Testis (tissue), 2 donors: ENCODE results near the gene KLHL40.

ENCODE experiments used
- POLR2A ChIP-seq: fragments of 450-650 bp; IDR thresholded peaks from one replicate; pipeline ENCODE4 v1.6.1; 2017; ENCODE audit warnings: antibody characterized with exemption, mild to moderate bottlenecking, moderate library complexity
- TF ChIP-seq, protein P1 (sequence below), 3 experiments: fragments of 450-650 bp in 2 of 3; fragments of 200-600 bp in 1 of 3; sonication (generic) in 1 of 3; IDR thresholded peaks; one replicate each; pipeline ENCODE4 v1.5.1; 2016 to 2019; ENCODE audit warnings: antibody characterized with exemption in 3 of 3, mild to moderate bottlenecking in 2 of 3, moderate library complexity in 1 of 3

DNA sequence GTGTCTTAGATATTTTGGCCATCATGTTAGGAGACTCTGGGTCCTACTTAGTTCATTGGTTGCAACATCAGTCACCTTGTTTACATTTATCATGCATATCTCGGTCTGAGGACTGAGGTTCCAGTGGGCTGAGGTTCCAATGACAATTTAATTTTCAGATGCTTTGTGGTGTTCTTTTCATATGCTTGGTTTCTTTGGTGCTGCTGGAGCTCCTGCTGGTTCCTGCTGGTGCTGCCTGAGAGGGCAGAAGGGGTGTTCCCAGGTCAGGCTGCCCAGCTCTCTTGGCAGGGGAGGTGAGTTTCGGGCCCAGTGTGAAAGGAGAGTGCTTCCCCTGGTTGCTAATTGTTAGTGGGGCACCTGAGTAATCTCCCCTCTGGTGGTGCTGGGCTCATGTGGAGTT is 6.9 kb upstream of the KLHL40 start:
- TF ChIP-seq, protein P1, sequence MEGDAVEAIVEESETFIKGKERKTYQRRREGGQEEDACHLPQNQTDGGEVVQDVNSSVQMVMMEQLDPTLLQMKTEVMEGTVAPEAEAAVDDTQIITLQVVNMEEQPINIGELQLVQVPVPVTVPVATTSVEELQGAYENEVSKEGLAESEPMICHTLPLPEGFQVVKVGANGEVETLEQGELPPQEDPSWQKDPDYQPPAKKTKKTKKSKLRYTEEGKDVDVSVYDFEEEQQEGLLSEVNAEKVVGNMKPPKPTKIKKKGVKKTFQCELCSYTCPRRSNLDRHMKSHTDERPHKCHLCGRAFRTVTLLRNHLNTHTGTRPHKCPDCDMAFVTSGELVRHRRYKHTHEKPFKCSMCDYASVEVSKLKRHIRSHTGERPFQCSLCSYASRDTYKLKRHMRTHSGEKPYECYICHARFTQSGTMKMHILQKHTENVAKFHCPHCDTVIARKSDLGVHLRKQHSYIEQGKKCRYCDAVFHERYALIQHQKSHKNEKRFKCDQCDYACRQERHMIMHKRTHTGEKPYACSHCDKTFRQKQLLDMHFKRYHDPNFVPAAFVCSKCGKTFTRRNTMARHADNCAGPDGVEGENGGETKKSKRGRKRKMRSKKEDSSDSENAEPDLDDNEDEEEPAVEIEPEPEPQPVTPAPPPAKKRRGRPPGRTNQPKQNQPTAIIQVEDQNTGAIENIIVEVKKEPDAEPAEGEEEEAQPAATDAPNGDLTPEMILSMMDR (IDR thresholded peaks at IDR 0.05) = no peak
- no peak for TF ChIP-seq POLR2A
